ENCODE results near the gene U2AF1. TPM values are rescaled to one million over a fixed set of nuclear protein-coding genes. Genes with fewer than 3 reads are reported as not detected.
"Not testable (repeated sequence)": the region's sequence is repeated elsewhere in the genome, so short reads cannot be mapped to it uniquely, and the experiment has no call there.

Gene U2AF1
- total and polyA plus RNA-seq, 4 experiments from 2014 or later, result 71.1 to 96.0 (median 76.5) TPM

DNA sequence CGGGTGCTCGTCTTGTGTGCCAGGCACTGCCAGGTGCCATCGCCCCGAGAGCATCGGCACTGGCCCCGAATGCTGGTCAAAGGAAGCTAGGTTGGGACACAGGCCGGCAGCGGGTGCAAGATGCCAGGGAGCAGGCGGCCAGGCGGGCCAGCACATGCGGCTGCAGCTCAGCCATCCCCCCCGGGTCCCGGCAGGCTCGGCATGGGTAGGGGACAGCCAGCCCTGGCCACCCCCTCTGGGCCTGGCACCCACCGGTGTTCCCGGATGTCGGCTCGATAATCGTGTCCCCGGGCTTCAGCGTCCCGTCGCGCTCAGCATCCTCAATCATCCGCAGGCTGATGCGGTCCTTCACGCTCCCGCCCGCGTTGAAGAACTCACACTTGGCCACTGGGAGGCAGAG is 41.4 kb downstream of the U2AF1 start:
- H3K4me3 ChIP-seq (ENCODE audit: low read length in 2 of 2); H3K4me1 ChIP-seq (ENCODE audit: insufficient read depth, low read length); H3K9me3 Mint-ChIP-seq; H3K27ac Mint-ChIP-seq; H3K36me3 Mint-ChIP-seq; H3K4me1 Mint-ChIP-seq; POLR2A ChIA-PET (ENCODE audit: partially characterized antibody); H3K9me3 ChIP-seq (ENCODE audit: control insufficient read depth in 1 of 2, low read length in 2 of 2); H3K27me3 ChIP-seq (ENCODE audit: insufficient read depth, low read length); CTCF ChIA-PET (ENCODE audit: partially characterized antibody); DNase-seq; H3K27ac ChIP-seq (ENCODE audit: low read depth, low read length); H3K36me3 ChIP-seq (ENCODE audit: insufficient read depth, low read length); intact Hi-C loops (cut with micrococcal nuclease); H3K27me3 Mint-ChIP-seq; H3K4me3 Mint-ChIP-seq: not testable (repeated sequence)

- DNase-seq; H3K27ac Mint-ChIP-seq; H3K36me3 Mint-ChIP-seq; CTCF ChIA-PET (ENCODE audit: partially characterized antibody); H3K27me3 ChIP-seq (ENCODE audit: insufficient read depth, low read length); H3K9me3 Mint-ChIP-seq; H3K4me3 ChIP-seq (ENCODE audit: low read length in 2 of 2); H3K36me3 ChIP-seq (ENCODE audit: insufficient read depth, low read length); H3K27ac ChIP-seq (ENCODE audit: low read depth, low read length); intact Hi-C loops (cut with micrococcal nuclease); H3K27me3 Mint-ChIP-seq; H3K4me1 Mint-ChIP-seq; H3K9me3 ChIP-seq (ENCODE audit: control insufficient read depth in 1 of 2, low read length in 2 of 2); H3K4me3 Mint-ChIP-seq; H3K4me1 ChIP-seq (ENCODE audit: insufficient read depth, low read length); POLR2A ChIA-PET (ENCODE audit: partially characterized antibody): not testable (repeated sequence)
These were observed 43.0 kb downstream of the U2AF1 start for GRCh38 chr21:43064265-43064917.

- H3K36me3 ChIP-seq (ENCODE audit: insufficient read depth, low read length); H3K4me3 ChIP-seq (ENCODE audit: low read length in 2 of 2); H3K4me1 Mint-ChIP-seq; H3K4me1 ChIP-seq (ENCODE audit: insufficient read depth, low read length); H3K27ac ChIP-seq (ENCODE audit: low read depth, low read length); POLR2A ChIA-PET (ENCODE audit: partially characterized antibody); H3K9me3 ChIP-seq (ENCODE audit: control insufficient read depth in 1 of 2, low read length in 2 of 2); intact Hi-C loops (cut with micrococcal nuclease); H3K27ac Mint-ChIP-seq; H3K36me3 Mint-ChIP-seq; H3K27me3 ChIP-seq (ENCODE audit: insufficient read depth, low read length); H3K9me3 Mint-ChIP-seq; CTCF ChIA-PET (ENCODE audit: partially characterized antibody); DNase-seq; H3K4me3 Mint-ChIP-seq; H3K27me3 Mint-ChIP-seq: not testable (repeated sequence)
These were observed 44.3 kb downstream of the U2AF1 start for GRCh38 chr21:43062955-43063664.

DNA sequence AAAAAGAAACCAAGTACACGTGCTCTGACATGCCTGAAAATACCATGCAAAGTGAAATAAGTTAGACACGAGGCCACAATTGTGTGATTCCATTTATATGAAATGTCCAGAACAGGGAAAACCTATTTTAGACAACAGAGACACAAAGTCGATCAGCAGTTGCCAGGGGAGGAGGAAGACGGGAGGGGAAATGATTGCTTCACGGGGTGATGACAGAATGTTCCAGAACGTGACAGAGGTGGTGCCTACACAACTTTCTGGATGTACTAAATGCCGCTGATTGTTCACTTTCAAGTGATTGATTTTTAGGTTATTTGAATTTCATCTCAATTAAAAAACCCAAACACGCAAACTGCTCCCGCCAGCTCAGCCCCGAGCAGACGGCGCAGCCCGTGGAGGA is 54.3 kb downstream of the U2AF1 start:
- POLR2A ChIA-PET (ENCODE audit: partially characterized antibody); H3K36me3 Mint-ChIP-seq; H3K4me3 Mint-ChIP-seq: not testable (repeated sequence)

DNA sequence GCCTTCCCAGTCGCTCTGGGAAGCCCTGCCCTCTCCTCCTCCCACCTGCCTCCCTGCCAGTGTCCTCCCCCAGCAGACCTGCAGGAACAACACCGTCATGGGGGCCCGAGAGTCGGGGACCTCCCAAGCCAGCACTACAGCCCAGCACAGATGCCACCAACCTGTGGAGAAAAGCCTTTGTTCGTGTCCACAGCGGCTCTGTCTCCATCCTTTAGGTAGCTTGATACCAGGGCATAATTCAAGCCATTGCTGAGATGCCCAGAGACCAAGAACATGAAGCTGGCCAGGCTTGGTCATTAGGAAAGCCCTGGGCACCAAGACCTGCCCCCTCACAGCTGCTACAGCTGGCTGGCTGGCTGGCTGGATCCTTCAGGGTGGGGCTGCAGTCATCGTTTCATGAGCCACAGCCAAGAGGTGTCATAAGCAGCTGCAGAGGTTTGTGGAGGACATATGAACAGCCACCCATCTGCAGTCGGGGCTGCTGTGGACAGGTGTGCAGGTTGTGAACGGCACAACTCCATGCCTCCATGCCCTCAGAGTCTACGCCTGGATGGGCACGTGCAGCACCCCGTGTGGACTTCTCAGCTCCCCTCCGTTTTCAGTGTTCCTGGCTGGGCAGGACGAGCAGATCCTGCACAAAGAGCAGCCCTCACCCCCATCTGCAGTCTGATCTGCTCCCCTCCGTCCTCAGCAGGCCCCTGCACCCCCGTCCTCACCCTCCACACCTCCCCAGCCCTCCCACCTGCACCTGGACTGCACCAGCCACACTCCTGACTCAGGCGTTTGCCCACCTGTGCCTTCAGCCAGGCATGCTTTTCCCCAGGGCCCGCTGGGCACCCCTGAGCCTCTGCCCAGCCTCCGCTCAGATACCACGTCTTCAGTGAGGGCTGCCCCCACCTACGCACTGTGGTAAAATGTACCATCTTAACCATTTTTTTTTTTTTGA is 61.2 kb downstream of the U2AF1 start:
- CTCF ChIA-PET (ENCODE audit: partially characterized antibody); H3K4me3 ChIP-seq (ENCODE audit: low read length in 2 of 2); H3K4me1 Mint-ChIP-seq; intact Hi-C loops (cut with micrococcal nuclease); H3K9me3 ChIP-seq (ENCODE audit: control insufficient read depth in 1 of 2, low read length in 2 of 2); H3K4me1 ChIP-seq (ENCODE audit: insufficient read depth, low read length); POLR2A ChIA-PET (ENCODE audit: partially characterized antibody); H3K36me3 Mint-ChIP-seq; H3K9me3 Mint-ChIP-seq; H3K36me3 ChIP-seq (ENCODE audit: insufficient read depth, low read length); H3K27ac ChIP-seq (ENCODE audit: low read depth, low read length); H3K27me3 ChIP-seq (ENCODE audit: insufficient read depth, low read length); H3K27me3 Mint-ChIP-seq: not testable (repeated sequence)
- peak in 1 of 5 donors; percentile 20 for DNase-seq
- Mint-ChIP-seq H3K4me3 (peak overlapping the region in 4 of 8 donors; percentile 31 to 84 (median 50)), H3K27ac (peak overlapping the region in 2 of 7 donors; percentile 35 to 80)

More for the DNA sequence above, 54.3 kb downstream of the U2AF1 start:
- H3K27ac ChIP-seq (ENCODE audit: low read depth, low read length); H3K9me3 ChIP-seq (ENCODE audit: control insufficient read depth in 1 of 2, low read length in 2 of 2); DNase-seq; H3K4me1 ChIP-seq (ENCODE audit: insufficient read depth, low read length); H3K27ac Mint-ChIP-seq; intact Hi-C loops (cut with micrococcal nuclease); CTCF ChIA-PET (ENCODE audit: partially characterized antibody); H3K9me3 Mint-ChIP-seq; H3K27me3 Mint-ChIP-seq; H3K4me3 ChIP-seq (ENCODE audit: low read length in 2 of 2); H3K27me3 ChIP-seq (ENCODE audit: insufficient read depth, low read length); H3K36me3 ChIP-seq (ENCODE audit: insufficient read depth, low read length); H3K4me1 Mint-ChIP-seq: not testable (repeated sequence)

- peak overlapping the region; percentile 64 to 96 (median 89) for H3K27ac Mint-ChIP-seq
- H3K4me3 ChIP-seq (ENCODE audit: low read length in 2 of 2); intact Hi-C loops (cut with micrococcal nuclease); H3K4me1 ChIP-seq (ENCODE audit: insufficient read depth, low read length); POLR2A ChIA-PET (ENCODE audit: partially characterized antibody); H3K9me3 ChIP-seq (ENCODE audit: control insufficient read depth in 1 of 2, low read length in 2 of 2); H3K36me3 ChIP-seq (ENCODE audit: insufficient read depth, low read length); H3K27me3 ChIP-seq (ENCODE audit: insufficient read depth, low read length); H3K27ac ChIP-seq (ENCODE audit: low read depth, low read length); H3K9me3 Mint-ChIP-seq; H3K27me3 Mint-ChIP-seq; H3K36me3 Mint-ChIP-seq; CTCF ChIA-PET (ENCODE audit: partially characterized antibody); H3K4me1 Mint-ChIP-seq: not testable (repeated sequence)
- peak overlapping the region; percentile 6 to 84 (median 60) for H3K4me3 Mint-ChIP-seq
- peak in 1 of 5 donors; percentile 8 for DNase-seq
These were observed 62.0 kb downstream of the U2AF1 start for GRCh38 chr21:43045165-43045875.

DNA sequence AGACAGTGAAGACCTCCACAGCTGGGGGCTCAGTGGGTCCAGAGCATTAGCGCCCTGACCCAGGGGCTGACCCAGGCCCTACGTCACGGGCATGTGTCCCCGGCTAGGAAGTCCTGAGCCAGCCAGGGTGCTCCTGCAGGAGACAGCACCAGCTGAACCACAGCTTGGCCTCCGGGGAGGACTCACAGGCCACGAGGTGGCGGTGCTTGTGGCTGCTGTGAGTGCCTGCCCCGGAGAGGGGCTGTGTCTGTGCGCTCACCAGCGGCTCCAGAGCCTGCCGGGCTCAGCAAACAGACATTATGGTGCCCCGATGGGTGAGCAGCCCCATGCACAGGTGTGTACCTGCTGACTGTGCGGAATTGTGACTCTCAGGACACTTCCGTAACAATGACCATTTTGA is 62.8 kb downstream of the U2AF1 start:
- H3K9me3 Mint-ChIP-seq; H3K27me3 Mint-ChIP-seq; H3K27ac ChIP-seq (ENCODE audit: low read depth, low read length); H3K4me3 Mint-ChIP-seq; H3K4me3 ChIP-seq (ENCODE audit: low read length in 2 of 2); H3K27me3 ChIP-seq (ENCODE audit: insufficient read depth, low read length); H3K27ac Mint-ChIP-seq; H3K4me1 ChIP-seq (ENCODE audit: insufficient read depth, low read length); H3K9me3 ChIP-seq (ENCODE audit: control insufficient read depth in 1 of 2, low read length in 2 of 2); POLR2A ChIA-PET (ENCODE audit: partially characterized antibody); H3K36me3 ChIP-seq (ENCODE audit: insufficient read depth, low read length); DNase-seq; intact Hi-C loops (cut with micrococcal nuclease); CTCF ChIA-PET (ENCODE audit: partially characterized antibody); H3K36me3 Mint-ChIP-seq; H3K4me1 Mint-ChIP-seq: not testable (repeated sequence)

Measured in CD4-positive, alpha-beta memory T cell (primary cell).